Left hindlimb (tissue), 1 donor: Measurements from ENCODE around the gene ACOXL.
"Not testable (repeated sequence)": the region's sequence is repeated elsewhere in the genome, so short reads cannot be mapped to it uniquely, and the experiment has no call there.

ENCODE experiments used
- DNase-seq: peaks from one replicate; pipeline ENCODE4 v3.0.0-alpha.2; 2018

The ACOXL gene

GRCh38 chr2:110934948-110935347, 202.6 kb downstream of the ACOXL start:
- no peak for DNase-seq

GRCh38 chr2:110940376-110940910, 208.1 kb downstream of the ACOXL start:
- DNase-seq, result no peak

GRCh38 chr2:110941226-110941625, 208.9 kb downstream of the ACOXL start:
- no peak for DNase-seq

GRCh38 chr2:110943070-110943634, 210.8 kb downstream of the ACOXL start:
- no peak for DNase-seq

- DNase-seq, result no peak
Measured at GRCh38 chr2:110946902-110947301, 214.5 kb downstream of the ACOXL start.

GRCh38 chr2:110948027-110948674, 215.8 kb downstream of the ACOXL start:
- peak; percentile 37 for DNase-seq

- no peak for DNase-seq
Measured at GRCh38 chr2:110950281-110950680, 217.9 kb downstream of the ACOXL start.

GRCh38 chr2:110955045-110955444, 222.7 kb downstream of the ACOXL start:
- DNase-seq, result no peak

GRCh38 chr2:110955556-110955955, 223.2 kb downstream of the ACOXL start:
- DNase-seq, result no peak

- no peak for DNase-seq
Measured at GRCh38 chr2:110957293-110957692, 224.9 kb downstream of the ACOXL start.

GRCh38 chr2:110958346-110959119, 226.2 kb downstream of the ACOXL start:
- DNase-seq, result no peak

GRCh38 chr2:110959198-110959597, 226.8 kb downstream of the ACOXL start:
- no peak for DNase-seq

GRCh38 chr2:110960281-110960680, 227.9 kb downstream of the ACOXL start:
- DNase-seq, result no peak

- no peak for DNase-seq
Measured at GRCh38 chr2:110960954-110961353, 228.6 kb downstream of the ACOXL start.

- DNase-seq, result not testable (repeated sequence)
Measured at GRCh38 chr2:110961643-110962042, 229.3 kb downstream of the ACOXL start.

GRCh38 chr2:110969696-110970095, 237.3 kb downstream of the ACOXL start:
- DNase-seq, result no peak

- DNase-seq, result no peak
Measured at GRCh38 chr2:110970201-110970600, 237.8 kb downstream of the ACOXL start.

- no peak for DNase-seq
Measured at GRCh38 chr2:110971811-110972210, 239.4 kb downstream of the ACOXL start.

- no peak for DNase-seq
Measured at GRCh38 chr2:110973262-110973661, 240.9 kb downstream of the ACOXL start.

GRCh38 chr2:110977403-110977802, 245.0 kb downstream of the ACOXL start:
- no peak for DNase-seq

- no peak for DNase-seq
Measured at GRCh38 chr2:110978148-110978547, 245.8 kb downstream of the ACOXL start.

GRCh38 chr2:110978756-110979470, 246.5 kb downstream of the ACOXL start:
- DNase-seq, result no peak
